ENCODE data around the gene ZRANB3.
"Not testable (repeated sequence)": the region's sequence is repeated elsewhere in the genome, so short reads cannot be mapped to it uniquely, and the experiment has no call there.

The ZRANB3 gene

DNA sequence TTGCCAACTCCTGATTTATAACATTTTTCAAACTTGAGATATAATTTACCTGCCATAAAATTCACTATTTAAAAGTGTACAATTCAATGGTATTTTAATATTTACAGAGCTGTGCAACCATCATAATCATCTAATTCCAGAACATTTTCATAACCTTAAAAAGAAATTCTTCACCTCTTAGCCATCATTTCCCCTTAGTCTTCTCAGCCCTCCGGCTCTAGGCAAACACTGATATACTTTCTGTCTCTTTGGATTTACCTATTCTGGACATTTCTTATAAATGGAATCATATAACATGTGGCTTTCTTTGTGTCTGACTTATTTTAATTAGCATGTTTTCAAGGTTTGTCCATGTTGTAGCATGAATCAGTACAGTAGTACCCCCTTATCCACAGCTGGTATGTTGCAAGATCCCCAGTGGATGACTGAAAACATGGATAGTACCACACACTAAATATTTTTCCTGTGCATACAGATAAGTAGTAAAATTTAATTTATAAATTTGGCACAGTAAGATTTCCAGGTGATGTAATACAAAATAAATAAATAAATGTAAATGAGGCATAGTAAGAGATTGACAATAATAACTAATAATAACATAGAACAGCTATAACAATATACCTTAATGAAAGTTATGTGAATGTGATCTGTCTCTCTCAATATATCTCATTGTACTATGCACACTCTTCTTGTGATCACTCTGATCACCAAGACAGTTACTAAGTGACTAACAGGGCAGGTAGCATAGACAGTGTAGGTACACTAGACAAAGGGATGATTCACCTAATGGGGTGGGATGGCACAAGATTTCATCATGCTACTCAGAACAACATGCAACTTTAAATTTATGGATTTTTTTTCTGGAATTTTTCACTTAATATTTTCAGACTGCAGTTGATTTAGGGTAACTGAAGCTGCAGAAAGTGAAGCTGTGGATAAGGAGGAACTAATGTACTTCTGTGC lies 405.8 kb downstream of the ZRANB3 start:
- no peak for DNase-seq

- not testable (repeated sequence) for DNase-seq
These were observed 409.4 kb downstream of the ZRANB3 start for GRCh38 chr2:135121658-135122039.

DNA sequence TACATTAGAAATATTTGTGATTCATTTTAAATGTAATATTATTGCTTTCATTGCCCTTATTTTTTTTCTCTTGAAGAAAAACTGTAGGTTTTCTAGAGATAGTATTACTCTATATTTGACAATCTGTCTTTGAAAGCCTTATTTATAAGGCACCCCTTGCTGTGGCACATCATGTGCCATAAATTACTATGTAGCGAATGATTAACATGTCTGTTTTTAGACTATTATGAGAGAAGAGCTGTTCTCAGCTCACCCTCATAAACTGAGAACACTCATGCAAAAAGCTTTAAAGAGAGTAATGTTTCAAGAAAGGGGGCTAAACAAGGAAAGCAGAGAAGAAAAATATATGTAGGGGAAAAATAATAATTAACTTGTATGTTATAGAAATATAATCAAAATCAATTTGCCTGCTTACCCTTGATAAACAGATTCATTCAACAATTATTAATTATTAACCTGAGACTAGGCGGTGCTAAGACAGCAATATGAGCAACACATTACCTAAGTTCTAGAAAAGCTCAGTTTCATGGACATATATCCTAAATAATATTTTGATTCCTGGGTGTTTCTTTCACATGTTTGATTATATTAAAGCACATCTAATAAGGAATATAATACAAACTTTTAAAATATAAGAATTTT lies 409.9 kb downstream of the ZRANB3 start:
- no peak for DNase-seq

DNA sequence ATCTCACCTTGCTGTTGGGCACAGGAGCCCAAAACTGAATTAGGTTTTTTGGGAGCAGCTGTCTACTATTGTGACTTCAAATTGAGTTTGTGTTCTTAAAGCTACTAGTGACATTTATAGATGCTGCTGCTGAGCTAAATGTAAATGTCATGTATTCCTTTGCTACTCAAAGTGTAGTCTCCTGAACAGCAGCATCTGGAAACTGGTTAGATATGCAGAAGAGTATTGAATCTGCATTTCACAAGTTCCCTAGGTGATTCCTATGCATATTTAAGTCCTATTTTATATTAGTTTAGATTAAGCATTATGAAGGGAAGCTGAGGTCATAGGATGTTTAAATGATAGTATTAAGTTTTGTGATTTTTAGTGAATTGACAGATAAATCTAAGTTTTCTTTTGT lies 411.4 kb downstream of the ZRANB3 start:
- no peak for DNase-seq

- DNase-seq: no peak
These were observed 417.7 kb downstream of the ZRANB3 start for GRCh38 chr2:135113322-135113721.

GRCh38 chr2:135105513-135106316 lies 425.3 kb downstream of the ZRANB3 start:
- DNase-seq: not testable (repeated sequence)

DNA sequence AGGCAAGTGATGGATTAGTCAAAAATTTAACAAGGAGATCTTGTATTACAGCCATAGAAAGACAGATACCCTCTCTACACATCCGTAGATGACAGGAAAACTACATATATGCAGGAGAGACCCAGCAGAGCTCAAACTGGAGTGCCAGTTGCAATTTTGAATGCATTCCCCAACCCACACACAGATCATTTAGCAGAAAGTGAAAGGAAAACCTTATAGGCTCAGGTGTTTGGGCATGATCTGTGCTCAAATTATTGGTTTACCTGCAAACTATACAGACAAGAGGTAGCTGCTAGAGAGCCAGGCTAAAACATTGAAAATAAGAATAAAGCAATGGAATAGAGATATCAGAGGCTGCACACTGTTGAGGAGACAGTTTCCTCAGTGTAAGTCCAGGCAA lies 427.2 kb downstream of the ZRANB3 start:
- DNase-seq: no peak

DNA sequence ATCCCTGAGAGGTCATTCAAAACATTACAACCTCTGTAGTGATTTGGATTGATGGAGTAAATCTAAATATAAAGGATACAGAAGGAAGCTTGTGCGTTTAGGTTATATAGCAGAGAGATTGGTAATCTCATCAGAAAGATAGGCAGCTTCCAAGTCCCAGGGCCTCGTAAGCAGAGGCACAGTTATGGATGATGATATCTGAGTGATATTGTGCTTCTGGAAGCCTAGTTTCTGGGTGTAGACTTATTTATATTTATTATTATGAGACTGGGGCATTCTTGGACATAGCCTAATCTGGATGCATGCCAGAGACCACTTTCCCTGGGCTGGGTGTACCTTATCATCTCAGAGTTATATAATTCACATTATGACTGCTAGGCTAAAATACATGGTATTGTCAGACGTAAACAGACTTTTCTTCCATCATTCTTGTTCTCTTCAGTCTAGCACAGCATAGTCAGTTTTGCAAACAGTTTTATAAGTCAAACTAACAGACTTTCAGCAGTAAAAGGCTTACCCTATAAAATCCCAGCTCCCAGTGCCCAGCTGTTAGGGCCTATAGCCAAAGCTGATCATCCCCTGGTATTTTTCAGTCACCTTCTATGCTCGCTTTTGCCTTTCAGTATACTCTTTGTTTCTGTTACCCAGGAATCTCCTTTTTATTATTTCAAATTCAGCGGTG lies 431.1 kb downstream of the ZRANB3 start:
- DNase-seq: no peak

DNA sequence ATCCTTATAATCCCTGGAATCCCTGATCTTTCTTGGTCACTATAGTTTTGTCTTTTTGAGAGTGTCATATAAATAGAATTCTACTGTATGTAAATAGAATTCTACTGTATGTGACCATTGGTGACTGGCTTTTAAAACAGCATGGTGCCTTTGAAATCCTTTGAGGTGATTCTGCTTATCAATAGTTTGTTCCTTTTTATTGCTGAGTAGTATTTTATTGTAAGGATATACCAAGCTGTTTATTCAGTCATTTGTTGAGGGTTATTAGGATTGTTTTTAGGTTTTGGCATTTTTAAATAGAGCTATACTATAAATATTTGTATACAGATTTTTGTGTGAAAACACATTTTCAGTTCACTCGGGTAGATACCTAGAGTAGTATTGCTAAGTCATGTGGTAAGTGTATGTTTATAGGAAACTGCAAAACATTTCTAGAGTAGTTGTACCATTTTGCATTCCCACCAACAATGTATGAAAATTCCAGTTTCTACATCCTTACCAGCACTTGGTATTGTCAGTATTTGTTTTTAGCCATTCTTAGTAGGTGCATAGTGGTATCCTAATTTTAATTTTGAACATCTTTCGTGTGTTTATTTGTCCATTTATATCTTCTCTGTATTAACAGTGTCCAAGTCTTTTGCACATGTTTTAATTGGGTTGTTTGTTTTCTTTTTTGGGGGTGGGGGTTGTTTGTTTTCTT lies 433.3 kb downstream of the ZRANB3 start:
- DNase-seq: no peak

- DNase-seq: no peak
These were observed 434.2 kb downstream of the ZRANB3 start for GRCh38 chr2:135096665-135097446.

GRCh38 chr2:135095591-135095990 lies 435.4 kb downstream of the ZRANB3 start:
- no peak for DNase-seq

DNA sequence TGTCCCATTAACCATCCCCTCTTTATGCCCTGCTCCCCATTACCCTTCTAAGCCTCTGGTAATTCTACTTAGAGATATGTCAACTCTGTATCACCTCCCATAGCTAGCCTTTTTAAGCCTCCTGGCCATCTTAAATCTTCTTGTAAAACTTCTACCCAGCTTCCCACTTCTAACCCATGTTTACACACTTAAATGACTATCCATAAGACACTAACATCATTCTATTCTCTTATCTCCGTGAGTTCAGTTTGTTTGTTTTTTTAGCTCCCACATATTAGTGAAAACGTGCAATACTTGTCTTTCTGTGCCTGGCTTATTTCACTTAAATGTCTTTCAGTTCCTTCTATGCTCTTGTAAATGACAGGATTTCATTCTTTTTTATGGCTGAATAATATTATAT lies 436.5 kb downstream of the ZRANB3 start:
- DNase-seq: no peak

DNA sequence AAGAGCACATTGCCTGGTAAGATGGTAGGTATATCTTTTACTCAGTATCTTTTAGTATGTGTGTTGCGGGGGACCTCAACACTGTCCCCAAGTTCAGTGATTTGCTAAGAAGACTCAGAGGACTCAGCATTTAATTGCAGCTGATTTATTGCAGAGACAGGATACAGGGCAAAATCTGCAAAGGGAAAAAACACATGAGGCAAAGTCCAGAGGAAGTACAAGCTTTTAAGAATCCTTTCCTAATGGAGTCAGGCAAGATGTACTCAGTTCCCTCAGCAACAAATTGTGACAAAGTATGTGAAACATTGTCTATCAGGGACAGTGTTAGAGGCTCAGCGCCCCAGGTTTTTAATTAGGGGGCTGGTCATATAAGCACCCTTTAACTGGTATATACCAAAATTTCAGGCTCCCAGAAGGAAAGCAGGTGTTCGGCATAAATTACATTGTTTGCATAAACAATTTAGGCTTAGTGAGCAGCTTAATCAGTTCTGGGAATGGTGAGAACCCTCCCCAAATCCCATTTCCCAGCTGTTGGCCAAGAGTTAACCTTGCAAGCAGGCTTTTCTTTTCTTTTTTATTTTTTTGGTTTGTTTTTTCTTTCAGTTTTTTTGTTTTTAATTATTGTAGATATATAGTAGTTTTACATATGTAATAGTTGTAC lies 437.2 kb downstream of the ZRANB3 start:
- no peak for DNase-seq

- no peak for DNase-seq
These were observed 437.8 kb downstream of the ZRANB3 start for GRCh38 chr2:135093193-135093592.

- DNase-seq: no peak
These were observed 439.3 kb downstream of the ZRANB3 start for GRCh38 chr2:135091681-135092080.

- not testable (repeated sequence) for DNase-seq
These were observed 441.4 kb downstream of the ZRANB3 start for GRCh38 chr2:135089597-135089996.

All from right kidney (tissue), 1 donor.